Measurements from ENCODE around the gene PTRH2.
"Not testable (repeated sequence)": the region's sequence is repeated elsewhere in the genome, so short reads cannot be mapped to it uniquely, and the experiment has no call there.

The PTRH2 gene

DNA sequence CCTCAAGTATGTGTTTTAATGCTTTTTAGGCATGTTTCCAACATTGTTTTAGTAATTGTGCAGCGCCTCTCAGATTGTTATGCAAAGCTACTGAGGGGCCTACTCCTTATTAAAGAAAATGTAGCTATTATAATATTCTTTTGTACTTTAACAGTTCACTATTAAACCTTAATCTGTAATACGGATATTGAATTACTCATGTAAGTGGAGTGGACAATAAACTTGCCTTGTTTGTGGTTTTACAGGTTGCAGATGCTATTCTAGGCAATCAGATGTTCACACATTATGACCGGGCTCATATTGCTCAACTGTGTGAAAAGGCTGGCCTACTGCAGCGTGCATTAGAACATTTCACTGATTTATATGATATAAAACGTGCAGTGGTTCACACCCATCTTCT is 41.0 kb downstream of the PTRH2 start:
- no peak for DNase-seq

DNA sequence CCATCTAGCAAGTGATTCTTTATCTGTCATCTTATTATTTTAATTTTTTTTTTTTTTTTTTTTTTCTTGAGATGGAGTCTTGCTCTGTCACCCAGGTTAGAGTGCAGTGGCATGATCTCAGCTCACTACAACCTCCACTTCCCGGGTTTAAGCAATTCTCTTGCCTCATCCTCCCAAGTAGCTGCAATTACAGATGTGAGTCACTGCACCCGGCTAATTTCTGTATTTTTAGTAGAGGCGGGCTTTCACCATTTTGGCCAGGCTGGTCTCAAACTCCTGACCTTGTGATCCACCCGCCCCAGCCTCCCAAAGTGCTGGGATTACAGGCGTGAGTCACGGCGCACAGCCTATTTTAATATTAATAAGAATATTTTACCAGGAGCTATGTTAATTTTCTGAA is 50.6 kb downstream of the PTRH2 start:
- DNase-seq: not testable (repeated sequence)

GRCh38 chr17:59652119-59652518 is 55.1 kb downstream of the PTRH2 start:
- DNase-seq: no peak

GRCh38 chr17:59651346-59651745 is 55.9 kb downstream of the PTRH2 start:
- no peak for DNase-seq

DNA sequence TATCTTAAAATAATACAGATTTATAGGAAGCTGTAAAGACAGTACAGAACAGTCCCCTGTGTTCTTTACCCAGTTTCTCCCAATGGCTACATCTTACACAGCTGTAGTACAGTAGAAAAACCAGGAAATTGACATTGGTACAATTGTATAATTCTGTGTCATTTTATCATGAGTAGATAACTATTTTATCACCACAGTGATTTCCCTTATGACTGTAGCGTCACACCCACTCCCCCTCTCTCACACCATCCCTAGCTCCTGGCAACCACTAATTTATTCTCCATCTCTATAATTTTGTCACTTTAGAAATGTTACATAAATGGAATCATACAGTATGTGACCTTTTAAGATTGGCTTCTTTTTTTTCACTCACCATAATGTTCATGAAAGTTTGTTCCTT is 56.6 kb downstream of the PTRH2 start:
- DNase-seq: no peak

GRCh38 chr17:59649886-59650285 is 57.3 kb downstream of the PTRH2 start:
- DNase-seq: no peak
